Measurements from ENCODE around the gene TGFA. TPM values are rescaled to one million over a fixed set of nuclear protein-coding genes. Genes with fewer than 3 reads are reported as not detected.

TGFA gene
- total and polyA plus RNA-seq, 10 of the 15 experiments (the other 5 are each of a cell fraction or from before 2014, with no cell fraction given), result 0.03 to 0.23 TPM; not detected in 8

- Histone ChIP-seq H3K9ac (ENCODE audit: control insufficient read depth, insufficient read depth, low read length) (no peak overlapping the region), H3K4me1 (ENCODE audit: control insufficient read depth, insufficient read depth, low read length) (no peaks in the 10 kb centered on the region), H2AFZ (ENCODE audit: control insufficient read depth, low read depth, low read length) (no peak overlapping the region), H3K4me3 (no peak overlapping the region), H3K36me3 (ENCODE audit: control insufficient read depth in 2 of 2, insufficient read depth in 2 of 2, low read length in 1 of 2) (no peaks in the 10 kb centered on the region), H4K20me1 (ENCODE audit: control insufficient read depth, insufficient read depth) (no peaks in the 10 kb centered on the region; the same call in 1 of the 2 replicates), H3K9me3 (replicated peaks; ENCODE audit: control insufficient read depth, insufficient read depth, low read length) (no peaks in the 10 kb centered on the region), H3K27ac (ENCODE audit: control insufficient read depth, insufficient read depth) (no peak overlapping the region), H3K27me3 (replicated peaks in 1 of 2; ENCODE audit: control insufficient read depth in 2 of 2, insufficient read depth in 2 of 2, low read length in 1 of 2) (peaks cover 9 to 16% of the 10 kb centered on the region in 2 experiments), H3K4me2 (ENCODE audit: control insufficient read depth, insufficient read depth) (no peak overlapping the region), H3K79me2 (ENCODE audit: control insufficient read depth, insufficient read depth, low read length) (no peaks in the 10 kb centered on the region)
- intact Hi-C loops (cut with micrococcal nuclease; ENCODE audit: unreplicated experiment), result no loop called here
- in situ Hi-C loops (cut with MboI), result no loop called here
- FAIRE-seq (no peak), DNase-seq (ENCODE audit: low read depth, low spot score) (no peak), ATAC-seq (no peak)
- no TSS peak for BruUV-seq (replicated peaks)
- ChIA-PET POLR2A (interaction anchor here (0.6 kb wide), 1 partner anchor 13 kb away, joined by 3 read pairs; no protein-coding TSS in a partner anchor), RAD21 (ENCODE audit: unreplicated experiment) (no interaction called here), CTCF (interaction anchor here (0.6 kb wide), 1 partner anchor 68 kb away, joined by 3 read pairs; no protein-coding TSS in a partner anchor), SMC1A (ENCODE audit: uncharacterized antibody, unreplicated experiment) (no interaction called here)
- TF ChIP-seq MTA3 (IDR thresholded peaks at IDR 0.05; ENCODE audit: borderline replicate concordance, low read length), result no peak
- TF ChIP-seq STAT1 (conservative IDR thresholded peaks at IDR 0.05), result no peak
- TF ChIP-seq USF1 (IDR thresholded peaks at IDR 0.05; ENCODE audit: borderline replicate concordance, extremely low read length, insufficient read depth, low read depth, low read length), result no peak
- TF ChIP-seq NR2C1 (IDR thresholded peaks at IDR 0.05), result no peak
- TF ChIP-seq SIX5 (IDR thresholded peaks at IDR 0.05; ENCODE audit: low read depth, low read length, severe bottlenecking), result no peak
- no peak for TF ChIP-seq ZBTB11 (CRISPR knock-in tag; IDR thresholded peaks at IDR 0.05)
- TF ChIP-seq HDAC6 (IDR thresholded peaks at IDR 0.05; ENCODE audit: unreplicated experiment), result no peak
- TF ChIP-seq POU2F2 (IDR thresholded peaks at IDR 0.05; ENCODE audit: borderline replicate concordance, low read depth, low read length), result no peak
- no peak for TF ChIP-seq MYC (IDR thresholded peaks at IDR 0.05; ENCODE audit: insufficient read depth, insufficient read length, insufficient replicate concordance, low read length, severe bottlenecking)
- no peak for TF ChIP-seq EED (IDR thresholded peaks at IDR 0.05; ENCODE audit: low read depth)
- no peak for TF ChIP-seq WRNIP1 (IDR thresholded peaks at IDR 0.05; ENCODE audit: borderline replicate concordance, low read depth, low read length)
- TF ChIP-seq GATAD2B (conservative IDR thresholded peaks at IDR 0.05; ENCODE audit: low read depth), result no peak
- TF ChIP-seq TCF7 (IDR thresholded peaks at IDR 0.05; ENCODE audit: borderline replicate concordance), result no peak
- no peak for TF ChIP-seq MEF2A (IDR thresholded peaks at IDR 0.05; ENCODE audit: insufficient read depth, low read depth, low read length)
- no peak for TF ChIP-seq MYB (IDR thresholded peaks at IDR 0.05; ENCODE audit: borderline replicate concordance, low read depth, low read length)
- no peak for TF ChIP-seq SKIL (IDR thresholded peaks at IDR 0.05; ENCODE audit: low read depth, poor library complexity, severe bottlenecking)
- no peak for TF ChIP-seq ZNF274 (IDR thresholded peaks at IDR 0.05; ENCODE audit: insufficient read depth, insufficient read length)
- no peak for TF ChIP-seq CBX5 (IDR thresholded peaks at IDR 0.05; ENCODE audit: low read depth)
- no peak for TF ChIP-seq POLR2AphosphoS5 (IDR thresholded peaks at IDR 0.05; ENCODE audit: low read length)
- 9% methylated on average over 7 of the region's 7 CpGs for WGBS (ENCODE audit: insufficient coverage, insufficient replicate concordance, low lambda C conversion rate, missing lambda C conversion rate)
Observed at GRCh38 chr2:70549962-70550361, 3.7 kb downstream of the TGFA start.
